Activated T-cell treated with anti-CD3 and anti-CD28 coated beads, Interleukin-2, amount 50 U/mL, for 24 hours (primary cell): Measurements from ENCODE around the gene STPG3.

Experiments
- DNase-seq: peaks from one replicate; pipeline ENCODE4 v3.0.0-alpha.2; 2020
- H3K27ac Mint-ChIP-seq: 2 replicates; pipeline ENCODE4 v1.8.0; 2020; ENCODE audit warnings: mild to moderate bottlenecking, mixed read lengths
- H3K27me3 Mint-ChIP-seq: 2 replicates; pipeline ENCODE4 v1.8.0; 2020; ENCODE audit warnings: mixed read lengths
- H3K36me3 Mint-ChIP-seq: 2 replicates; pipeline ENCODE4 v1.8.0; 2020; ENCODE audit warnings: low read depth, mixed read lengths
- H3K4me1 Mint-ChIP-seq: 2 replicates; pipeline ENCODE4 v1.8.0; 2020; ENCODE audit warnings: low read depth, mixed read lengths
- H3K4me3 Mint-ChIP-seq: 2 replicates; pipeline ENCODE4 v1.8.0; 2020; ENCODE audit warnings: mild to moderate bottlenecking, moderate library complexity, mixed read lengths
- H3K9me3 Mint-ChIP-seq: 2 replicates; pipeline ENCODE4 v1.8.0; 2020; ENCODE audit warnings: mixed read lengths

The STPG3 gene

GRCh38 chr9:137227054-137227852 lies 23.8 kb upstream of the STPG3 start, which contains the start of gene RNF224:
Gene RNF224 (plus strand): TSS chr9:137227502. CDS start chr9:137228336, 834 bp downstream.
- Mint-ChIP-seq H3K4me3 (no peak within 1 kb of the TSS), H3K27ac (no peak within 1 kb of the TSS), H3K9me3 (no peaks in the 10 kb centered on the region), H3K27me3 (peaks cover 17% of the 10 kb centered on the region), H3K4me1 (peaks cover 13% of the 10 kb centered on the region), H3K36me3 (no peaks in the 10 kb centered on the region)
- DNase-seq = peak; percentile 88

GRCh38 chr9:137227853-137228505 lies 23.1 kb upstream of the STPG3 start:
- Mint-ChIP-seq H3K4me3 (no peak overlapping the region), H3K4me1 (peaks cover 10% of the 10 kb centered on the region), H3K27ac (no peak overlapping the region), H3K36me3 (no peaks in the 10 kb centered on the region), H3K27me3 (peaks cover 17% of the 10 kb centered on the region), H3K9me3 (no peaks in the 10 kb centered on the region)
- DNase-seq = no peak

GRCh38 chr9:137228506-137228967 lies 22.5 kb upstream of the STPG3 start:
- Mint-ChIP-seq H3K4me1 (peaks cover 9% of the 10 kb centered on the region), H3K4me3 (no peak overlapping the region), H3K27ac (no peak overlapping the region), H3K36me3 (no peaks in the 10 kb centered on the region), H3K9me3 (no peaks in the 10 kb centered on the region), H3K27me3 (peaks cover 17% of the 10 kb centered on the region)
- no peak for DNase-seq

- no peak overlapping the region for H3K27ac Mint-ChIP-seq
- no peaks in the 10 kb centered on the region for H3K36me3 Mint-ChIP-seq
- DNase-seq = no peak
- H3K9me3 Mint-ChIP-seq = no peaks in the 10 kb centered on the region
- H3K4me1 Mint-ChIP-seq = peaks cover 6% of the 10 kb centered on the region
- H3K27me3 Mint-ChIP-seq = peaks cover 17% of the 10 kb centered on the region
- no peak overlapping the region for H3K4me3 Mint-ChIP-seq
These were observed 21.9 kb upstream of the STPG3 start for GRCh38 chr9:137228968-137229896.

GRCh38 chr9:137229903-137230704 lies 21.0 kb upstream of the STPG3 start:
- H3K9me3 Mint-ChIP-seq = no peaks in the 10 kb centered on the region
- H3K36me3 Mint-ChIP-seq = no peaks in the 10 kb centered on the region
- DNase-seq = no peak
- peaks cover 4% of the 10 kb centered on the region for H3K4me1 Mint-ChIP-seq
- H3K4me3 Mint-ChIP-seq = no peak overlapping the region
- no peak overlapping the region for H3K27ac Mint-ChIP-seq
- H3K27me3 Mint-ChIP-seq = peaks cover 21% of the 10 kb centered on the region

GRCh38 chr9:137230705-137231371 lies 20.2 kb upstream of the STPG3 start, which contains the start of gene SLC34A3:
Gene SLC34A3 (plus strand): TSS chr9:137230901. CDS start chr9:137231703, 802 bp downstream.
- Mint-ChIP-seq H3K27ac (no peak within 1 kb of the TSS), H3K36me3 (no peaks in the 10 kb centered on the region), H3K4me1 (peaks cover 2% of the 10 kb centered on the region), H3K4me3 (no peak within 1 kb of the TSS), H3K9me3 (no peaks in the 10 kb centered on the region), H3K27me3 (peaks cover 24% of the 10 kb centered on the region)
- DNase-seq = no peak

- no peak for DNase-seq
- H3K9me3 Mint-ChIP-seq = no peaks in the 10 kb centered on the region
- no peaks in the 10 kb centered on the region for H3K36me3 Mint-ChIP-seq
- no peak overlapping the region for H3K27ac Mint-ChIP-seq
- peaks cover 24% of the 10 kb centered on the region for H3K27me3 Mint-ChIP-seq
- peaks cover 4% of the 10 kb centered on the region for H3K4me1 Mint-ChIP-seq
- H3K4me3 Mint-ChIP-seq = no peak overlapping the region
These were observed 19.6 kb upstream of the STPG3 start for GRCh38 chr9:137231372-137232039.

GRCh38 chr9:137232101-137232500 lies 19.0 kb upstream of the STPG3 start:
- H3K4me1 Mint-ChIP-seq = peaks cover 7% of the 10 kb centered on the region
- no peaks in the 10 kb centered on the region for H3K36me3 Mint-ChIP-seq
- peaks cover 24% of the 10 kb centered on the region for H3K27me3 Mint-ChIP-seq
- no peaks in the 10 kb centered on the region for H3K9me3 Mint-ChIP-seq
- no peak overlapping the region for H3K27ac Mint-ChIP-seq
- no peak for DNase-seq
- no peak overlapping the region for H3K4me3 Mint-ChIP-seq

- no peak for DNase-seq
- peaks cover 9% of the 10 kb centered on the region for H3K4me1 Mint-ChIP-seq
- no peaks in the 10 kb centered on the region for H3K9me3 Mint-ChIP-seq
- no peak overlapping the region for H3K27ac Mint-ChIP-seq
- no peak overlapping the region for H3K4me3 Mint-ChIP-seq
- peaks cover 22% of the 10 kb centered on the region for H3K27me3 Mint-ChIP-seq
- H3K36me3 Mint-ChIP-seq = no peaks in the 10 kb centered on the region
These were observed 18.6 kb upstream of the STPG3 start for GRCh38 chr9:137232510-137232909.

GRCh38 chr9:137233143-137233980 lies 17.7 kb upstream of the STPG3 start:
- Mint-ChIP-seq H3K36me3 (no peaks in the 10 kb centered on the region), H3K4me1 (peaks cover 9% of the 10 kb centered on the region), H3K9me3 (no peaks in the 10 kb centered on the region), H3K27me3 (peaks cover 20% of the 10 kb centered on the region), H3K4me3 (no peak overlapping the region), H3K27ac (no peak overlapping the region)
- DNase-seq = no peak

GRCh38 chr9:137234055-137234697 lies 16.9 kb upstream of the STPG3 start:
- Mint-ChIP-seq H3K4me1 (peaks cover 15% of the 10 kb centered on the region), H3K4me3 (no peak overlapping the region), H3K9me3 (no peaks in the 10 kb centered on the region), H3K27ac (no peak overlapping the region), H3K36me3 (peaks cover 6% of the 10 kb centered on the region), H3K27me3 (peaks cover 14% of the 10 kb centered on the region)
- DNase-seq = no peak
